SK-N-DZ (cell line): Measurements from ENCODE around the gene LYZL4.

Experiments used
- DNase-seq: peaks from one replicate; pipeline ENCODE4 v3.0.0-alpha.2; 2015; ENCODE audit warnings: low spot score

LYZL4 gene

GRCh38 chr3:42375121-42375800 lies 35.1 kb downstream of the LYZL4 start:
- no peak for DNase-seq

DNA sequence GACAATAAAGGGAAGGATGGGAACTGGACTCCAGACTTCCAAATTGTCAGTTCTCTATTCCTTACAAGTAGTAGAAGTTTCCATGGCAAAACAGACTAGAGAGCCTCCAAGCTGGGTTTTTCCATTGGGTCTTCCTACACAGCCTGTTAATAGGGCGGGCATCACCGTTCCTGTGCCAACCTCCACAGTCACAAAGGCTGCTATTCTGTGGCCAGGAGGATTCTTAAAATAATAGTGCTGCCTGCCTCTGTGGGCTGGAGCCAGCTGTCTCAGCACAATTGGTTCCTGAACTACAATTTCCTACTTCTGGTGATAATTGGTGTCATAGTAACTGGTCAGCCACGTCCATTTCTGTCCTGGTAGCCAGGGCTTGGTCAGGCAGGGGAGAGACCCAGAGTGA lies 38.6 kb downstream of the LYZL4 start:
- DNase-seq: no peak

DNA sequence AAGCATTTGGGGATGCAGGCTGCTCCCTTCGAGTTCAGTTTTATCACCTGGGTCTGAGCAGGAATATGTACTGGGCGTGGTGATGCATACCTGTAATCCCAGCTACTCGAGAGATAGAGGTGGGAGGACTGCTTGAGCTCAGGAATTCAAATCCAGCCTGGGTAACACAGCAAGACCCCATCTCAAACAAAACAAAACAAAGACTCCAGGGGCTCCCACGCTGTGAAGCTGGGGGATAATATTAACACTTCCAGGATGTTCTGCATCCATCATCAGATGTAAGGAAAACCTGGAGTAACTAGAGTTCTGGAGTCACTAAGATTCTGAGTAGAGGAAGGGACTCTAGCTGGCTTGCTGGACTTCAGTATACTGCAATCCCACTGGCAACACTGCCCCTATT lies 40.6 kb downstream of the LYZL4 start:
- no peak for DNase-seq

DNA sequence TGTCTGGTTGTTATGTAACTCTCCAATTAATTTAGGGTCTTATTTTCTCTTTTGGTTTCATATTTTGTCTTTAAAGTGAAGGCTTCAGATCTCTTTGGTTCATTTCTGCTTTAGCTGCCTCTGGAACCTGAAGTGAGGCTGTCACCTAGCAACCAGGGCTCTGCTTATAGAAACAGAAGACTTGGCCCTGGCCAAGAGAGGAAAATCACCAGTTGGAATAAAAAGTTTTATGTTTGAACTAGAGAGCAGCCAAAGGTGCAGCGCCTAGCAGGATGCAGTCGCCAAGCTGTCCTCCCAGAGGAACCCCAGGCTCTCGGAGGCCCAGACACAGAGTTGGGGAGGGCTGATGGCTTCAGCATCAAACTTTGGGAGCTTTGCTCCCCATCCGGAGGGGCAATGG lies 41.1 kb downstream of the LYZL4 start:
- DNase-seq: no peak

- no peak for DNase-seq
Observed at GRCh38 chr3:42368861-42369260, 41.5 kb downstream of the LYZL4 start.

DNA sequence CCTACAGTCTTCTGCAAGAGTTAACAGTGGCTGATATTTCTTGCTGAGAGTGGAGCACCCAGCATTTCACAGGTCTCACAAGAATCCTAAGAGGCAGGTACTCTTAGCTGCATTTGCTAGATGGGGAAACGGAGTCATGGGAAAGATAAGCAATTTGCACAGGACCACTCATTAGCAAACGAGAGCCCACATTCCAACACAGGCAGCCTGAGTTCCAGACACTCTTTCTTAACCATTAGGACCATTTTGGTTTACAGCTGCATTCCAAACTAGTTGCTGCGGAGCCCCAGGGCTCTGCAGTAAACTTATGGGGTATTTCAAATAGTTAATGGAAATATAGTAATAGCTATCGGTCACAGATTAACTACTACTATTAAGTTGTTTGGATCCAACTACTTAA lies 42.5 kb downstream of the LYZL4 start:
- DNase-seq: no peak

GRCh38 chr3:42366550-42366949 lies 43.9 kb downstream of the LYZL4 start:
- no peak for DNase-seq

GRCh38 chr3:42357335-42357734 lies 53.1 kb downstream of the LYZL4 start:
- no peak for DNase-seq

GRCh38 chr3:42355612-42356011 lies 54.8 kb downstream of the LYZL4 start:
- DNase-seq: no peak

DNA sequence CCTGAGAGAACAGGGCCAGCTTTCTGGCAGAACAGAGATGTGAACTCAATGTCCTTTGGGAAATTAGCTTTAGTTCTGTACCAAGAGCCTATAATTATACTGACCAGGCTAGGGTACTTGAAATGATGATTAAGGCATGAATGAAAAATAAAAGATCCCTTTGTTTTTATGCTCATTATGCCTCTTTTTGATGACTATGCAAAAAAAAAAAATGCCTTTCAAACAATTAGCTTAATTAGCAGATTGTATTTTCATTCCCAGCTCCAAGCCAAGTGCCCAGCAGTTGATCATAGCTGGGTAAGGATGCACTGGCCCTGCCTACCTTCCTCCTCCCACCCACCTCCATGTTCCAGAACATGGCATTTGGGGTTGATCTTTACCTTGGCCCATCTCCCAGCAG lies 56.8 kb downstream of the LYZL4 start:
- DNase-seq: no peak

- DNase-seq: no peak
Observed at GRCh38 chr3:42351207-42351606, 59.2 kb downstream of the LYZL4 start.

DNA sequence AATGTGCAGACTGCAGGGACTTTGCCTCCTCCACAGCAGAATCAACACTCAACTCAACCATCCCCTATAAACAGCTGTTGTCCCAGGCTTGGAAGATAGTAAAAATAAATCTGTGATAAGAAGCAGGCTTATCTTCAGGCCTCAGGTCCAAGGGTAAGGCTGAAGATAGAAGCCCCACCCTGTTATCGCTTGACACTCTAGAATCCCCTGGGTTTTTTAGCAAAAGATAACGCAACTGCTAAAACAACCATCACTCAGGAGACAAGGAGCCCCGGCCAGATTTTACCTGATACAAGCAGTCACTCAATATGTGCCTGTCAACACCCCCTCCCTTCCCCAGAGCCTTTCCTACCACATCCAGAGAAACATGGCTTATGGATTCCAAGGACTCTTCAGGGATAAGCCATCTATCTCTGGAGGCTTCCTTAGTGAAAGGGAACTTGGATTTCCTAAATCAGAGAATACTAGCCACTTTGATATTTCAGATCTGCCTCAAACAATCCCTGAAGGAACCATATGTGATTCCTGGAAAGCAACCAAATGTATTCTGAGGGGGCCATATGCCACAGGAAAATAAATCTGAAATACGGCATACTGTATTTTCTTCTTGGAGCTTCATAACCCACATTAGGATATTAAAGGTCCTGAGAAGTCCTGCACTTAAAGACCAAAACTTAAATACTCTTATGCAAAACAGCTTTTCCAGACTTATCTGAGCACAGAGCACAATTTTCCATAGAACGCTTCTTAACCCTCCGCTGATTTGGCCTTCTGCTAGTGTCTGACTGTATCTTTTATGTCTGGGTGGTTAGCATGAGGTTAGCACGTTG lies 60.4 kb downstream of the LYZL4 start:
- no peak for DNase-seq

DNA sequence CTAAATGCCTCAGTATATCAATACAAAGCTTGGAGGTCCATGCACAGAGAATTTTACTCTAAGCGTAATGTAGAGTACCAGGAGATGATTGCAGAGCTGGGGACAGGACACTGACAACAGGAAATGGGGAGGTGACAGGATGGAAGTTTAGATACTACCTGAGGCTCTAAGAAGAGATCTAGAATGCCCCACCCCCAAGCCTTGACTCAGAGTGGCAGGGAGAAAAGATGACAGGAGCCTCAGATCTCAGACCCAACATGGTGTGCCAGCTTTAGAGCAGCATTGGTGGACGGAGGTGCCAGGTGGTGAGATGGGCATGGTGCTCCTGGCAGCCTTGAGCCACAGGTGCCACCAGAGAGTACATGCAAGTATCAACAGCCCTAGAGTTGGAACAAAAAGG lies 62.5 kb downstream of the LYZL4 start:
- no peak for DNase-seq
